GM19468 (cell line): Measurements from ENCODE around the gene CENPO.
"Not testable (repeated sequence)": the region's sequence is repeated elsewhere in the genome, so short reads cannot be mapped to it uniquely, and the experiment has no call there.

Source experiments
- ATAC-seq: cut with Tn5 transposase; IDR thresholded peaks from one replicate; pipeline ENCODE4 v1.9.1; 2021; ENCODE audit warnings: mild to moderate bottlenecking, moderate library complexity, moderate number of reproducible peaks; ENCODE audit not compliant: unreplicated experiment; ENCODE audit errors: extremely low read depth

Gene CENPO

DNA sequence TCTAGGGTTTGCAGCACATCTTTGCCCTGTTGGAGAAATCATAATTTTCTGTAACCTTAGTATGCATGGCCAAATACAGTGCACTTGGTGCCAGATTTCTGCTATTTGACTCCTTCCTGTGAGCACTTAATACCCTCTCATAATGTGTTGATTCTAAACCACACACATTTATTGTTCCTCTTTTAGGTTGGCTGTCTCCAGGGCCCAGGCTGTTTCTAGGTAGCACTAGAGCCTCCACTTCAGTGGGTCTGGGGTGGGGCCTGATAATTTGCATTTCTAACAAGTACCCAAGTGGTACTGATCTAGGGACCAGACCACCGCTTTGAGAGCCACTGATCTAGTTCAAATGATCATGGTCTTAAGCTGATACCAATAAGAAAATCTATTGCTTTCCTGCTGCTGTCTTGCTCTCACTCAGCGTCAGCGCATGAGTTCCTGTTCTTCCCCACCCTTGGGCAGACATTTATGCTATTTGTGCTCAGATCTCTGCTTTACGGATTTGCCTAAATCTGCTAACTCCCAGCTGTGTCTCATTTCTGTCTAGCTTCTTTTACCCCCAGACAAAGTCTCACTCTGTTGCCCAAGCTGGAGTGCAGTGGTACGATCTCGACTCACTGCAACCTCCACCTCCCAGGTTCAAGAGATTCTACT lies 7.4 kb upstream of the CENPO start:
- ATAC-seq: peak; percentile 66

DNA sequence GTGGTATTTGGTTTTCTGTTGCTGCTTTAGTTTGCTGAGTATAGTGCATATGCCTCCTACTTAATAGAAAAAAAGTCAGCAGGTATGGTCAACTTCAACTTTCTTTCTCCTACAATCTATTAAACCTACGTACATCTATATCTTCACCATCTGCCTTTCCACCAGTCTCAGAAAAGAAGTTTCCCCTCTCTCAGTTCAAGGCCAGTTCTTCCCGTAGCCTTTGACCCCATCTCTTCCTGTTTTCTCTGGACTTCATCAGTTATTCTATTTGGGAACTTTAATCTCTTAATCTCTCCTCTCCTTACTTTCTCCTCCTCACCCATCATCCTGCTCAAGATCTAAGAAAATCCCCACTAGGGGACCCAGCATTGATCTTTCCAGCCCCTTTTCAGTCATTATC lies 5.7 kb upstream of the CENPO start:
- no peak for ATAC-seq

- no peak for ATAC-seq
Observed at GRCh38 chr2:24788816-24789215, 4.4 kb upstream of the CENPO start.

DNA sequence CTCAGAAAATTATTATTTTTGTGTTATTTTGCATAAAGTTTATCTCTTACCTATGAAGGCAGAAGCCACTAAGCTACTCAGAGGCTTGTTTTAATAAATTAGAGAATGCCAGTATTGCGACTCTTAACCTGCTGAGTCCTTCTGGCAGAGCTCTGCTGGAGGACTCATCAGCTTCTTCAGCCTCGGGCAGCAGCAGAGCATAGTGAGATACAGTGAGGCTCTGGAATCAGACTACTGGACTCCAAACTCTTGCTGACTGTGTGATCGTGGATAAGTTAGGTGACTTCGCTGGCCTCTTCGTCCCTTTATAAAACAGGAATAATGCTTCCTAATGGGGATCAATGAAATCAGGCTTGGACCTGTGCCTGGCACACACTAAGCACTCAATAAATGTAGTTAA lies 1.8 kb upstream of the CENPO start:
- ATAC-seq: no peak

DNA sequence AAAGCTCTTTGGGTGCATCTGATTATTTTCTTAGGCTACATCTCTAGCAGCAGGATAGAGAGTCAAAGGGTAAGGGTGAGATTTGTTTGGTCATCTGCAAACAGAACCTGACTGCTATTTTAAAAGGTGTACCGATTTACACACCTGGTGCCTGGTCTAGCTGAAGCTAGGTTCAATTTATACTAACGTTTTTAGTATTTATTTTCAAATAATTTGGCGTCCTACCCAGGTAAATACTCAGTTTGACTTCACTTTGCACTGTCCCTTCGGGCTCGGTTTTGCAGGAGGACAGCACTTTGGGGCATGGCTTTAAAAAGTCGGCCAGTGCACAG lies 717 bp upstream of the CENPO start:
- no peak for ATAC-seq

- ATAC-seq: no peak
Observed at GRCh38 chr2:24793761-24794435, 673 bp downstream of the CENPO start.

- no peak for ATAC-seq
Observed at GRCh38 chr2:24797644-24798043, 4.4 kb downstream of the CENPO start.

GRCh38 chr2:24800487-24800886 lies 7.3 kb downstream of the CENPO start:
- not testable (repeated sequence) for ATAC-seq

DNA sequence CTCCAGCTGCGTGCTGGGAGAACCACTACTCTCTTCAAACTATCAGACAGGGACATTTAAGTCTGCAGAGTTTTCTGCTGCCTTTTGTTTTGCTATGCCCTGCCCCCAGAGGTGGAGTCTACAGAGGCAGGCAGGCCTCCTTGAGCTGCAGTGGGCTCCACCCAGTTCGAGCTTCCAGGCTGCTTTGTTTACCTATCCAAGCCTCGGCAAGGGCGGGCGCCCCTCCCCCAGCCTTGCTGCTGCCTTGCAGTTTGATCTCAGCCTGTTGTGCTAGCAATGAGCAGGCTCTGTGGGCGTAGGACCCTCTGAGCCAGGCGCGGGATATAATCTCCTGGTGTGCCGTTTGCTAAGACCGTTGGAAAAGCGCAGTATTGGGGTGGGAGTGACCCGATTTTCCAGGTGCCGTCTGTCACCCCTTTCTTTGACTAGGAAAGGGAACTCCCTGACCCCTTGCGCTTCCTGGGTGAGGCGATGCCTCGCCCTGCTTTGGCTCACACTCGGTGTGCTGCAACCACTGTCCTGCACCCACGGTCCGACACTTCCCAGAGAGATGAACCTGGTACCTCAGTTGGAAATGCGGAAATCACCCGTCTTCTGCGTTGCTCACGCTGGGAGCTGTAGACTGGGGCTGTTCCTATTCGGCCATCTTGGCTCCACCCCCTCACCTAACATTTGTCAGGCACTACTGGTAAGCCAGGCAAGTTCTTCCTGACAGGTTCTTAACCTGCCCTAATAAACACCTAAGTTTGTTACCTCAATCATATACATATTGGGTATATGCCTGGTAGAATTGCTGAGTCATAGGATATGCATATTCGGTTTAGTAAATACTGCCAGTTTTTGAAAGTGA lies 12.8 kb downstream of the CENPO start:
- not testable (repeated sequence) for ATAC-seq

- ATAC-seq: no peak
Observed at GRCh38 chr2:24806661-24807036, 13.4 kb downstream of the CENPO start.

- no peak for ATAC-seq
Observed at GRCh38 chr2:24809316-24810007, 16.2 kb downstream of the CENPO start.

GRCh38 chr2:24813691-24814137 lies 20.5 kb downstream of the CENPO start:
- no peak for ATAC-seq

- ATAC-seq: no peak
Observed at GRCh38 chr2:24814516-24814915, 21.3 kb downstream of the CENPO start.

DNA sequence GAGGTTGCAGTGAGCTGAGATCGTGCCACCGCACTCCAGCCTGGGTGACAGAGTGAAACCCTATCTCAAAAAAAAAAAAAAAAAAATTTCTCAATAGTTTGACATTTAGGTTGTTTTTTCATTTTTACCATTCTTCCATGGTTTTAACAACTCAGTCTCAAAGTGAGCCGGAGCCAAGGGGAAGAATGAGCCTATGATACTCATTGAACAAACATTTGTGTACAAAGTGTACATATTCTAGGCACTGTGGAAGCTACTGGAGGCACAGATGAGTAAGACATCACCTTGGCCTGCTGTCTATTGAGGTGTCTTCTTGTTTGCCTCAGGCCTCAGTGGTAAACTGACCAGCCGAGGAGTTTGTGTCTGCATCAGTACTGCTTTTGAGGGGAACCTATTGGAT lies 21.9 kb downstream of the CENPO start:
- ATAC-seq: no peak

- ATAC-seq: no peak
Observed at GRCh38 chr2:24816404-24816803, 23.2 kb downstream of the CENPO start.

DNA sequence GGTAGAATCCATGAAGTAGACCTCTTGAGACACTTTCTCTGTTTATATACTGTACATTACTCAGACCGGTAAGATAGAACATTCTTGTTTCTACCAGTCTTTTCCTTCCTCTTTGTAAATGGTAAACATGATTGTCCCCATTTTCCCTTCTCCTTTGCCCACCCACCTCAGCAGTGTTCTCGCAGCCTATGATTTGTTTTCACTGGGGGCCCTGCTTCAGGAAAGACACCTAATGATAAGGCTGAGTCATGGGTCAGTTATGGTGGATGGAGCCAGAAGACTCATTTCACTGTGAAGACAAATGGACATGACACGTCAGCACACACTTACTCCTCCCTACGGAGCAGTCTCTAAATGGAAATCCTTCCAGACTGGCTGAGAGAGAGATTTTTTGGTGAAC lies 23.7 kb downstream of the CENPO start:
- ATAC-seq: no peak

GRCh38 chr2:24818721-24819167 lies 25.5 kb downstream of the CENPO start:
- no peak for ATAC-seq

DNA sequence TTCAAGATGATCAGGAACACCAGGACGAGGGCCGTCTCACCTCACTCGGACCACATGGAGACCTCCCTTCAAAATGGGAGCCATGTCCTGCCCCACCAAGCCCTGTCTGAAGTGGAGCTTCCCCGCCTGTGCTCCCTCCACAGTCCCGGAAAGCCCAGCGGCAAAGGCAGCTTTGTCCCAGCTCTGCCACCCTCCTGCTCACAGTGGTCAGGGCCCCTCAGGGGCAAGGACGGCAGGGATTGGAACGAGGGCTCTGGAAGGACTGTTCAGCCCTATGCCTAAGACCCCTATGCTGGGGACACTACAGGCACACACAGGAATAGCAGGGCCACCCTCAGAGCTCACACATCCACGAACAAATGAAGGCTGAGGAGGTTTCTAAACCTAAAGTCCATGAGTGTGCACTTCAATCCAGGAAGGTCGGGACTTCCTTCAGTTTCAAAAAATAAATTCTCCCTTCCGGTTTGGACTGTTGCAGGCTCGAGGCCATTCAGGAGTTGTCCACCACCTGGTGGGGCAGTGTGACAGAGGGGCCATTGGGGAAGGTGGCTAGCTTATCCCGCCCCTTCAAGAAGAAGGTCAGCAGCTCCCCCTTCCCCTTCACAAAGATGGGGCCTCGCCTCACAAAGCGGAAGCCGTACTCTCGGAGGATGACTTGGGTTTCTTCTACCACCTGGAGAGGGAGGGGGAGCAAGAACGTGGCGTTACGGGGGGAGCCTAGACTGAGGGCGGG lies 26.4 kb downstream of the CENPO start:
- no peak for ATAC-seq

- ATAC-seq: no peak
Observed at GRCh38 chr2:24820175-24820513, 26.9 kb downstream of the CENPO start.
